NCI-H2196 treated with DMSO at 0.1 percent for 48 hours (cell line): ENCODE data around the gene GAL3ST2.
"Not testable (repeated sequence)": the region's sequence is repeated elsewhere in the genome, so short reads cannot be mapped to it uniquely, and the experiment has no call there.

ENCODE experiments used
- DNase-seq: peaks from one replicate; lab custom pipeline; 2025; ENCODE audit not compliant: unreplicated experiment; lab: John Stamatoyannopoulos, UW

GAL3ST2 gene

GRCh38 chr2:241818229-241818942 lies 41.8 kb downstream of the GAL3ST2 start:
- DNase-seq = no peak

GRCh38 chr2:241818943-241819270 lies 42.3 kb downstream of the GAL3ST2 start:
- no peak for DNase-seq

GRCh38 chr2:241819947-241820624 lies 43.5 kb downstream of the GAL3ST2 start:
- not testable (repeated sequence) for DNase-seq

GRCh38 chr2:241820625-241821384 lies 44.2 kb downstream of the GAL3ST2 start:
- DNase-seq = no peak

DNA sequence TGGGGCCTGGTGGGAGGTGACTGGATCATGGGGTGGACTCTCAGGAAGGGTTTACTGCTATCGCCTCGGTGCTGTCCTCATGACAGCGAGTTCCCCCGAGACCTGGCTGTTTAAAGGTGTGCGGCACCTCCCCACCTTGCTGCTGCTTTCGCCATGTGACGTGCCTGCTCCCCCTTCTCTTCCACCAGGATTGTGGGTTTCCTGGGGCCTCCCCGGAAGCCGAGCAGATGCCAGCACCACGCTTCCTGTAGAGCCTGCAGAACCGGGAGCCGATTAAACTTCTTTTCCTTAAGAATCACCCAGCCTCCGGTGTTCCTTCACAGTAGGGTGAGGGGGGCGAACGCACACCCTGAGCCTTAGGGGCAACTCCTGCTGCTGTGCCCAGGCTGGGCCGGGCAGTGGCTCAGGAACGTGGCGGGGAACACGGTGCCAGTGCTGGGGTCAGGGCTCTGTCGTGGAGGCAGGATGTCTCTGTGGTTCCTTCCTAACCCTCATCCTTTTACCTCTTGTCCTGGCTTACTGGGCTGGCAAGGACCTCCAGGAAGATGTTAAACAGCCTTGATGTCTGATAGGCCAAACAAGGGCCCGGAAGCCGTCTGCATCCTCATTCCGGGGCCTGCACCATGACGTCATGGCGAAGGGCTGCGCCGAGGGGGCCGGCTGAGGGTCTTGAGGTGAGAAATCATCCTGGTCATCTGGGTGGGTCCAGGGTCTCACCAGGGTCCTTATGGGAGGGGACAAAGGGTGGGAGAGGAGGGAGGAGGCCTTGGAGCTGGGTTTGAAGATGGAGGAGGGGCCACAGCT lies 45.0 kb downstream of the GAL3ST2 start:
- DNase-seq = no peak

- DNase-seq = no peak
These were observed 45.6 kb downstream of the GAL3ST2 start for GRCh38 chr2:241822264-241822623.

- DNase-seq = not testable (repeated sequence)
These were observed 47.2 kb downstream of the GAL3ST2 start for GRCh38 chr2:241823531-241824437.

GRCh38 chr2:241827394-241827793 lies 50.8 kb downstream of the GAL3ST2 start:
- no peak for DNase-seq

DNA sequence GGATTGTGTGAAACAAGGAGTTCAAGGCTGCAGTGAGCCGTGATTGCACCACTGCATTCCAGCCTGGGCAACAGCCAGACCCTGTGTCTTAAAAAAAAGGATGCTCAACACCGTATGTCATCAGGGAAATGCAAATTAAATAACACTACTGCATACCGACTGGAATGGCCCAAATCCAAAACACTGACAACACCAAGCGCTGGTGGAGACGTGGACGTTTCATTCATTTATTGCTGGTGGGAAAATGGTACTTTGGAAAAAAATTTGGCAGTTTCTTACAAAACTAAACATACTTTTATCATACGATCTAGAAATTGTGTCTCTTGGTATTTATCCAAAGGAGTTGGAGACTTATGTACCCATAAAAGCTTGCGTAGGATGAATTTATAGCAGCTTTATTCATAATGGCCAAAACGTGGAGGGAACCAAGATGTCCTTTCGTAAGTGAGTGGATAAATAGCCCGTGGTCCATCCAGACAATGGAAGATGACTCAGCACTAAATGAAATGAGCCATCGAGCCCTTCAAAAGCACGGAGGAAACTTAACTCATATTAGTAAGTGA lies 56.6 kb downstream of the GAL3ST2 start:
- DNase-seq = no peak

DNA sequence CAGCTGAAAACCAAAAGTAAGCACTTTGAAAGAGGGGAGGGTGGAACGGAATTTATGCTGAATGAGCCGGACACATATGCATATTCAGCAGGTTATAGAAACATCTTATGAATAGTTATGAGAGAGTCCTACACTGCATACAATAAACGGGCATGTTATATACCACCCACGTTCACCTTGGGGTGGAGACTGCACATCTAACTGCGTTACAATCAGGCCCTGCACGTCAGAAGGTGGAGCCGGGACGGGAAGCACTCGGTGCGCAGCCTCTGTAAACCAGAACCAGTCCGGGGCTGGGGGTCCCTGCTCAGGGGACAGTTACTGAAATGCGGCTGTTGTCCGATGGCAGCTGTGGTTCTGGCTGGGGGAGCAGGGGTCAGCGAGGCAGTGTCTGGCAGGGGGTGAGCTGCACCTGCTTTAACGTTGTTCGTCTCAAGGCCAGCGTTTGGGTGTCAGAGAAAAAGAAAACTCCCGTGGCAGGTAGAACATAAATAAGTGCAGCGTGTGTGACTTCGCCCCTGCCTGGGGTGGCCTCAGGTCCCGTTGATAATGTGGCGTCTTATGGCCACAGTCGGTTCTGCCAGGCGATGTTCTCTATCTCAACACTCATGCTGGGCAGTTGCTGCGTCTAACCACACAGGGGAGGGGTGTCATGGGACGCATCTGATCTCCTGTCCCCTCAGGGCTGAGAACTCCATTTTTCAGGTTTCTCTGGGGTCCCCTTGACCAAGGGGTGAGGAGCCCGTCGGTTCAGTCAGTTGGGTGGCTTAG lies 57.3 kb downstream of the GAL3ST2 start:
- not testable (repeated sequence) for DNase-seq

DNA sequence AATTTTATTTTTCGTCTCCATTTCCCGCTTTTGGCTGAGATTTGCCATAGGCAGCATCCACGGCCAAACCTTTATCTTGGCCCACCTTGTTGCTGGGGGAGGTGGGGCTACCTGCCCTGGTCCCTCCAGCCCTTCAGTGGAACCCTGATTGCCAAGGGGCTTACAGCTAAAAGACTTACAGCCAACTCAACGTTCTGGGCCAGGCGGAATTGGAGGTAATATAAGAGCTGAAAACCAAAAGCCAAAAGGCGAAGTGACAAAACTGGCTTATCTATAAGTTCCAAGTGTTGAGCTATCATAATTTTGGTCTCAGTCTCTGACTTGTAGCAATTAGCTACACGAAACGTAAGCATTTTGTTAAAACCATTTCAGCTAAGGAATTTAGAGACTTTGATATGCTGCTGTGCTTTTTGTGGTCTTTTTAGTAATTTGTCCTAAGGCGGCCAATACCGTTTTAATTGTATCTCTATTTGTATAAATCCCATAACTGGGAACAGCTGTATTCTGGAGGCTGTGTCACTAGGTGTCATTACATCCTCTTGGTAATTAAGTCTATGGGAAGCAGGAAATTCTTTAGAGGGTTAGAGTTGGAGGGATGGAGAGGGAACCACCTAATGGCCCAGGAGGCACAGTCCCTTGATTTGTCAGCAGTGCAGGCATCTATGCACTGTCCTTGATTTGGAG lies 58.0 kb downstream of the GAL3ST2 start:
- no peak for DNase-seq

DNA sequence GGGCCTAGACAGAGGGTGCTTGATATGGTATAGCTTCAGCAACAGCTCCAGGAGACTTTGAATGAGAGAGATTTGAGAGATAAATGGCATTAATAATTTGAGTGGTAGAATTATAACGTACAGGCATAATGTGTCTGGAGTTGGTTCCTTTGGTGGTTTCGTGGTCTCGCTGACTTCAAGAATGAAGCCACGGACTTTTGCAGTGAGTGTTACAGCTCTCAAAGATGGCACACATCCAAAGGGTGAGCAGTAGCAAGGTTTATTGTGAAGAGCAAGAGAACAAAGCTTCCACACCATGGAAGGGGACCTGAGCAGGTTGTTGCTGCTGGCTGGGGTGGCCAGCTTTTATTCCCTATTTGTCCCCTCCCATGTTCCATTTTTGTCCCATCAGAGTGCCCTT lies 59.0 kb downstream of the GAL3ST2 start:
- no peak for DNase-seq

DNA sequence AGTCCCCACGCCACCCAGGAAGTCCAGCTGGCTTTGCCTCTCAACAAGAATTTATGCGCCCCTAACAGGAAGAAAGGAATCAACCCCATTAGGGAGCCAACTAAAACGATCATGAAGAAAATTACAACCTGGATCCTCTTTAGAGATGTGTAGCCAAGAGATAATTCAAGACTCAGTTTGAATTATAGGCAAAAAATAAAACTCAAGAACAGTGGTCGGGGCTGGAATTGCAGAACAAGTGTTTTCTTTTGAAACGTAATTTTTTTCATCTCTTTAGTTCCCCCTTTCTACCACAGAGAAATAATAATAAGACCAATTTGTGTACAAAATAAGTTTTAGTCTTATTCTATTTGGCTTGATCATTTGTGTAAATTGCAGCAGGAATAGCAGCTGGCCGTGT lies 59.7 kb downstream of the GAL3ST2 start:
- no peak for DNase-seq

DNA sequence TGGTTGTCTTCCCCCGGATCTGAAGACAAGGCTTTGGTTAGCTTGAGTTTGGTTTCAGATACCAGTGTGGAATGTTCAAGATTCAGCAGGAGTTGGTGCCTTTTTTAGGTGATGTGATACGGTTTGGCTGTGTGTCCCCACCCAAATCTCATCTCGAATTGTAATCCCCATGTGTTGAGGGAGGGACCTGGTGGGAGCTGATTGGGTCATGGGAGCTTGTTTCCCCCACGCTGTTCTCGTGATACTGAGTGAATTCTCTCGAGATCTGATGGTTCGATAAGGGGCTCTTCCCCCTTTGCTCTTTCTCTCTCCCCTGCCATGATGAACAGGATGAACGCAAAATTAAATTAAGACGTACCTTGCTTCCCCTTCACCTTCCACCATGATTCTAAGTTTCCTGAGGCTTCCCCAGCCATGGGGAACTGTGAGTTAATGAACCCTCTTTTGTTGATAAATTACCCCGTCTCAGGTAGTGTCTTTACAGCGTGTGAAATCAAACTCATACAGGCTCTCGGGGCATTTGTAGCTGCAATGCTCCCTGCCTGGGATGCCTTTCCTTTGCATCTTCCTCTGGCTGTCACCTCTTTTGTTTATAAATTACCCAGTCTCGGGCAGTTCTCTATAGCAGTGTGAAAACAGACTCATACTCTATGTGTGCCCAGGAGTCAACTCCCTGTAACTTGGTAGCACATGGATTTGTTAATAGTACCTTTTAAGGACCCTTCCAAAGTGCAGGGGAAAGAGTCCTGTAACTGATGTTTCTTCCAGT lies 60.8 kb downstream of the GAL3ST2 start:
- no peak for DNase-seq

DNA sequence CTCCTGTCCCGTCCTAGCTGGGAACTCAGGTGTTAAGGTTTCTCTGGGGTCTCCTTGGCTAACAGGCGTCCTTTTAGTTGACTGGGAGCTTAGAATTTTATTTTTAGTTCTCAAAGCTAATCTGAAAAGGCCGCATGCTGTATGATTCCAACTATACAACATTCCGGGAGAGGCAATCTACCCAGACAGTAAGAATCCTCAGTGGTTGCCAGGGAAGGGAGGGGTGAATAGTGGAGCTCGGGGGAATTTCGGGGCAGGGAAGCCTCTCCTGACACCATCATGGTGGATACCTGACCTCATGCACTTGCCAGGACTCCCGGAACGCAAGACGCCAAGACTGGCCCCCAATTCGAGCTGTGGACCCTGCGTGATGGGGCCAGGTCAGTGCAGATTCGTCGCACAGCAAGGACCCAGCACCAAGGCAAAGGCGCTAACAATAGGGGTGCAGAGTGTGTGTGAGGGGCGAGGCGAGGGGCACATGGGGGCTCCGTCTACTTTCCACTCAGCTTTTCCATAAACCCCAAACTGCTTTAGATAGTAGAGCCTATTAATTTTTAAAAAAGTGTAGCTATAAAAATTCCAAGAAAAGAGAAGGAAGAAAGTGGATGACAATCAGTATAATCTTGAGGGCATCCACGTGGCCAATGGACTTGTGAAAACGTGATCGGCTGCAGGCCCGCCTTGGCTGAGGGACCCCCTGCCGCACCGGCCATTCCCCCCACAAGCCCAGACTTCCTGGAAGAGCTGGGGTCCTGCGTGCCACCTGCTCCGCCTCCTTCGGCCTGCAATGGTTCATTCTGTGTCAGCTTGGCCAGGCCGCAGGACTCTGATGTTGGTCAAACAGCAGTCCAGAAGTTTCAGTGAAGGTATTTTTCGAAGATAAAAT lies 64.8 kb downstream of the GAL3ST2 start:
- no peak for DNase-seq

DNA sequence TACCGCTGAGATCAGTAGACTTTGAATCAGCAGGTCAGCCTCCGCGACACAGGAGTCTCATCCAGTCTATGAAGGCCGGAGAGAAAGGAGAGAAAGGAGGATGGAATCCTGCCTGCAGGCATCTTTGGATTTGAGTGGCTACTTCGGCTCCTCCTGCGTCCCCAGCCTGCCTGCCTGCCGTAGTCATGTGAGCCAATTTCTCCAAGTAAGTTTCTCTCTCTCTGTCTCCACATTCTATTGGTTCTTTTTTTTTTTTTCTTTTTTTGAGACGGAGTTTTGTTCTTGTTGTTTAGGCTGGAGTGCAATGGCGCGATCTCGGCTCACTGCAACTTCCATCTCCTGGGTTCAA lies 65.4 kb downstream of the GAL3ST2 start:
- DNase-seq = no peak

DNA sequence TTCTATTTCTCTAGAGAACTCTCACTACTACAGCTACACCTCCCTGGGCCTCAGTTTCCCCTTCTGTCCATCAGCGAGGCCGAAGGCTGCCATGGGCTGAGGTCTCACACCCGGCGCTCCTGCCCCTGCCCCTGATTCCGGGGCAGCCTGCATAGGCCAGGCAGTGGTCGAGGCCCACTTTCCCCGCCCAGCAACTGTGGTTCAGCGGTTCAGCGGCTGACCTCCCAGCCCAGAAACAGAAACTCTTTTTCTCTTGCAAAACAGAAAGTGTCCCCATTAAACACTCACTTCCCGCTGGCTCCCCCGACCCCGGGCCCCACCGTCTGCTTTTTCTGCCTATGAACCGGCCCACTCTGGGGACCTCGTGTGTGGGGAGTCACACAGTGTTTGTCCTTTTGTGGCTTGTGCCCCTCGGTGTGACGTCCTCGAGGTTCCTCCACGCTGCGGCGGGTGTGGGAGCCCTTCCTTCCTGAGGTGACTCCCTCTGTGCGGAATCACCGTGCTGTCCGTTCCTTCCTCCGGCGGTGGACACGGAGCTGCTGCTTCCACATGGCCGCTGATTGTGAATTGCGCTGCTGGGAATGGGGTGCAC lies 66.1 kb downstream of the GAL3ST2 start:
- DNase-seq = no peak
